ENCODE results near the gene AP1G2. TPM values are rescaled to one million over a fixed set of nuclear protein-coding genes. Genes with fewer than 3 reads are reported as not detected.

Gene AP1G2
- total and polyA plus RNA-seq, 2 of the 13 experiments (the other 11 are each of a cell fraction or from before 2014, with no cell fraction given): 96.9 to 611 TPM

GRCh38 chr14:23582906-23583760 is 15.5 kb upstream of the AP1G2 start (continued):
- TF ChIP-seq EP300 (IDR thresholded peaks at IDR 0.05; ENCODE audit: low read depth in 2 of 2, low read length in 2 of 2) (no peak), EP300 (CRISPR knock-in tag; IDR thresholded peaks at IDR 0.05; ENCODE audit: borderline replicate concordance) (0 out of 2 replicates have a peak, but pooled peaks have one; percentile 19), TSC22D2 (CRISPR knock-in tag; IDR thresholded peaks at IDR 0.05; ENCODE audit: borderline replicate concordance) (no peak), MIXL1 (CRISPR knock-in tag; IDR thresholded peaks at IDR 0.05) (no peak; the same call in 1 of the 2 replicates), KAT2B (IDR thresholded peaks at IDR 0.05; ENCODE audit: borderline replicate concordance, low read depth, low read length) (no peak), ZNF292 (CRISPR knock-in tag; IDR thresholded peaks at IDR 0.05; ENCODE audit: borderline replicate concordance, low read depth) (no peak), ZNF660 (CRISPR knock-in tag; IDR thresholded peaks at IDR 0.05; ENCODE audit: borderline replicate concordance, low read depth) (no peak), AKNA (CRISPR knock-in tag; IDR thresholded peaks at IDR 0.05; ENCODE audit: borderline replicate concordance) (peak; percentile 34; the same call in 1 of the 2 replicates), ZNF280D (CRISPR knock-in tag; IDR thresholded peaks at IDR 0.05) (no peak; the same call in 1 of the 2 replicates), CTCF (CRISPR knock-in tag; IDR thresholded peaks at IDR 0.05) (no peak), HNF1A (IDR thresholded peaks at IDR 0.05; ENCODE audit: low read depth) (no peak), HNF1A (CRISPR knock-in tag; IDR thresholded peaks at IDR 0.05; ENCODE audit: borderline replicate concordance) (no peak), SMAD1 (CRISPR knock-in tag; IDR thresholded peaks at IDR 0.05; ENCODE audit: borderline replicate concordance, low read depth) (no peak)
